ENCODE results near the gene SLC11A1. TPM values are rescaled to one million over a fixed set of nuclear protein-coding genes. Genes with fewer than 3 reads are reported as not detected.

Gene SLC11A1
- total RNA-seq, result under 1 TPM; 0.05 to 0.61 (median 0.05) TPM

GRCh38 chr2:218381916-218382366 lies at the start of gene SLC11A1:
Gene SLC11A1, plus strand, starts transcription at chr2:218382273. Its CDS starts 96 bp downstream, at chr2:218382369.
- ATAC-seq, result no peak
- H3K9me3 Mint-ChIP-seq, result no peaks in the 10 kb centered on the region
- no peak for DNase-seq
- H3K4me3 Mint-ChIP-seq, result no peak within 1 kb of the TSS
- H3K4me1 Mint-ChIP-seq (ENCODE audit: low read depth), result no peaks in the 10 kb centered on the region
- no peaks in the 10 kb centered on the region for H3K36me3 Mint-ChIP-seq (ENCODE audit: insufficient read depth)
- H3K27me3 Mint-ChIP-seq (ENCODE audit: low read depth), result no peaks in the 10 kb centered on the region

GRCh38 chr2:218332288-218332687 lies 49.8 kb upstream of the SLC11A1 start:
- Mint-ChIP-seq H3K27me3 (ENCODE audit: low read depth) (no peaks in the 10 kb centered on the region), H3K36me3 (ENCODE audit: insufficient read depth) (no peaks in the 10 kb centered on the region), H3K4me3 (no peak overlapping the region), H3K9me3 (no peaks in the 10 kb centered on the region), H3K4me1 (ENCODE audit: low read depth) (no peaks in the 10 kb centered on the region)
- DNase-seq (no peak), ATAC-seq (no peak)

- Mint-ChIP-seq H3K9me3 (no peaks in the 10 kb centered on the region), H3K4me1 (ENCODE audit: low read depth) (no peaks in the 10 kb centered on the region), H3K4me3 (no peak overlapping the region), H3K27me3 (ENCODE audit: low read depth) (no peaks in the 10 kb centered on the region), H3K36me3 (ENCODE audit: insufficient read depth) (no peaks in the 10 kb centered on the region)
- ATAC-seq (no peak), DNase-seq (no peak)
Observed at GRCh38 chr2:218332920-218333645, 49.0 kb upstream of the SLC11A1 start.

GRCh38 chr2:218334531-218334930 lies 47.5 kb upstream of the SLC11A1 start:
- no peaks in the 10 kb centered on the region for H3K9me3 Mint-ChIP-seq
- no peaks in the 10 kb centered on the region for H3K27me3 Mint-ChIP-seq (ENCODE audit: low read depth)
- H3K36me3 Mint-ChIP-seq (ENCODE audit: insufficient read depth), result no peaks in the 10 kb centered on the region
- no peak for ATAC-seq
- no peaks in the 10 kb centered on the region for H3K4me1 Mint-ChIP-seq (ENCODE audit: low read depth)
- H3K4me3 Mint-ChIP-seq, result no peak overlapping the region
- DNase-seq, result no peak

GRCh38 chr2:218340656-218341055 lies 41.4 kb upstream of the SLC11A1 start:
- Mint-ChIP-seq H3K9me3 (no peaks in the 10 kb centered on the region), H3K4me3 (no peak overlapping the region), H3K27me3 (ENCODE audit: low read depth) (no peaks in the 10 kb centered on the region), H3K4me1 (ENCODE audit: low read depth) (no peaks in the 10 kb centered on the region), H3K36me3 (ENCODE audit: insufficient read depth) (no peaks in the 10 kb centered on the region)
- DNase-seq (no peak), ATAC-seq (no peak)

GRCh38 chr2:218341381-218341780 lies 40.7 kb upstream of the SLC11A1 start:
- Mint-ChIP-seq H3K4me3 (no peak overlapping the region), H3K4me1 (ENCODE audit: low read depth) (no peaks in the 10 kb centered on the region), H3K36me3 (ENCODE audit: insufficient read depth) (no peaks in the 10 kb centered on the region), H3K27me3 (ENCODE audit: low read depth) (no peaks in the 10 kb centered on the region), H3K9me3 (no peaks in the 10 kb centered on the region)
- ATAC-seq (no peak), DNase-seq (no peak)

- Mint-ChIP-seq H3K27me3 (ENCODE audit: low read depth) (no peaks in the 10 kb centered on the region), H3K9me3 (no peaks in the 10 kb centered on the region), H3K4me3 (no peak overlapping the region), H3K36me3 (ENCODE audit: insufficient read depth) (no peaks in the 10 kb centered on the region), H3K4me1 (ENCODE audit: low read depth) (no peaks in the 10 kb centered on the region)
- ATAC-seq, result no peak
- DNase-seq, result no peak
Observed at GRCh38 chr2:218342837-218343236, 39.2 kb upstream of the SLC11A1 start.

GRCh38 chr2:218343591-218343990 lies 38.5 kb upstream of the SLC11A1 start:
- DNase-seq (no peak), ATAC-seq (no peak)
- H3K36me3 Mint-ChIP-seq (ENCODE audit: insufficient read depth), result no peaks in the 10 kb centered on the region
- H3K4me1 Mint-ChIP-seq (ENCODE audit: low read depth), result no peaks in the 10 kb centered on the region
- H3K4me3 Mint-ChIP-seq, result no peak overlapping the region
- H3K9me3 Mint-ChIP-seq, result no peaks in the 10 kb centered on the region
- H3K27me3 Mint-ChIP-seq (ENCODE audit: low read depth), result no peaks in the 10 kb centered on the region

- H3K27me3 Mint-ChIP-seq (ENCODE audit: low read depth), result no peaks in the 10 kb centered on the region
- H3K36me3 Mint-ChIP-seq (ENCODE audit: insufficient read depth), result no peaks in the 10 kb centered on the region
- H3K4me3 Mint-ChIP-seq, result no peak overlapping the region
- H3K9me3 Mint-ChIP-seq, result no peaks in the 10 kb centered on the region
- no peak for ATAC-seq
- no peak for DNase-seq
- H3K4me1 Mint-ChIP-seq (ENCODE audit: low read depth), result no peaks in the 10 kb centered on the region
Observed at GRCh38 chr2:218344090-218344754, 37.9 kb upstream of the SLC11A1 start.

- no peaks in the 10 kb centered on the region for H3K36me3 Mint-ChIP-seq (ENCODE audit: insufficient read depth)
- H3K9me3 Mint-ChIP-seq, result no peaks in the 10 kb centered on the region
- H3K27me3 Mint-ChIP-seq (ENCODE audit: low read depth), result no peaks in the 10 kb centered on the region
- ATAC-seq (no peak), DNase-seq (no peak)
- H3K4me3 Mint-ChIP-seq, result no peak overlapping the region
- no peaks in the 10 kb centered on the region for H3K4me1 Mint-ChIP-seq (ENCODE audit: low read depth)
Observed at GRCh38 chr2:218344755-218345417, 37.2 kb upstream of the SLC11A1 start.

- DNase-seq (no peak), ATAC-seq (no peak)
- H3K27me3 Mint-ChIP-seq (ENCODE audit: low read depth), result no peaks in the 10 kb centered on the region
- H3K4me3 Mint-ChIP-seq, result no peak overlapping the region
- no peaks in the 10 kb centered on the region for H3K9me3 Mint-ChIP-seq
- no peaks in the 10 kb centered on the region for H3K4me1 Mint-ChIP-seq (ENCODE audit: low read depth)
- H3K36me3 Mint-ChIP-seq (ENCODE audit: insufficient read depth), result no peaks in the 10 kb centered on the region
Observed at GRCh38 chr2:218345491-218346236, 36.4 kb upstream of the SLC11A1 start.

GRCh38 chr2:218347172-218347571 lies 34.9 kb upstream of the SLC11A1 start:
- no peak for ATAC-seq
- H3K4me3 Mint-ChIP-seq, result no peak overlapping the region

GRCh38 chr2:218354045-218354444 lies 28.0 kb upstream of the SLC11A1 start:
- H3K9me3 Mint-ChIP-seq, result peaks cover 12% of the 10 kb centered on the region
- ATAC-seq (no peak), DNase-seq (no peak)
- H3K36me3 Mint-ChIP-seq (ENCODE audit: insufficient read depth), result no peaks in the 10 kb centered on the region
- H3K27me3 Mint-ChIP-seq (ENCODE audit: low read depth), result no peaks in the 10 kb centered on the region
- no peaks in the 10 kb centered on the region for H3K4me1 Mint-ChIP-seq (ENCODE audit: low read depth)
- H3K4me3 Mint-ChIP-seq, result no peak overlapping the region

More at GRCh38 chr2:218347172-218347571, 34.9 kb upstream of the SLC11A1 start:
- Mint-ChIP-seq H3K9me3 (peaks cover 6% of the 10 kb centered on the region), H3K27me3 (ENCODE audit: low read depth) (no peaks in the 10 kb centered on the region), H3K4me1 (ENCODE audit: low read depth) (no peaks in the 10 kb centered on the region), H3K36me3 (ENCODE audit: insufficient read depth) (no peaks in the 10 kb centered on the region)
- DNase-seq, result no peak

- Mint-ChIP-seq H3K4me1 (ENCODE audit: low read depth) (no peaks in the 10 kb centered on the region), H3K36me3 (ENCODE audit: insufficient read depth) (no peaks in the 10 kb centered on the region), H3K4me3 (no peak overlapping the region), H3K27me3 (ENCODE audit: low read depth) (no peaks in the 10 kb centered on the region), H3K9me3 (peaks cover 12% of the 10 kb centered on the region)
- DNase-seq (no peak), ATAC-seq (no peak)
Observed at GRCh38 chr2:218354850-218355443, 27.1 kb upstream of the SLC11A1 start.
